GM20000 (cell line): ENCODE data around the gene LEF1.

Source experiments
- DNase-seq: peaks from one replicate; pipeline ENCODE4 v3.0.0; 2012; ENCODE audit warnings: low spot score
- CTCF ChIP-seq: IDR thresholded peaks from 2 replicates; pipeline ENCODE4 v1.5.1; 2012; ENCODE audit warnings: mild to moderate bottlenecking, control low read depth; ENCODE audit errors: extremely low read depth, missing control alignments

Gene LEF1

GRCh38 chr4:108103099-108103862 is 65.5 kb downstream of the LEF1 start:
- DNase-seq: no peak
- no peak for TF ChIP-seq CTCF

- no peak for TF ChIP-seq CTCF
- no peak for DNase-seq
These were observed 67.9 kb downstream of the LEF1 start for GRCh38 chr4:108100827-108101226.

- no peak for TF ChIP-seq CTCF
- DNase-seq: no peak
These were observed 68.9 kb downstream of the LEF1 start for GRCh38 chr4:108099838-108100237.

GRCh38 chr4:108097990-108098553 is 70.7 kb downstream of the LEF1 start:
- no peak for TF ChIP-seq CTCF

GRCh38 chr4:108094923-108095482 is 73.7 kb downstream of the LEF1 start:
- DNase-seq: no peak
- TF ChIP-seq CTCF: no peak

More at GRCh38 chr4:108097990-108098553, 70.7 kb downstream of the LEF1 start:
- no peak for DNase-seq

- TF ChIP-seq CTCF: no peak
- no peak for DNase-seq
These were observed 74.6 kb downstream of the LEF1 start for GRCh38 chr4:108094131-108094530.

- no peak for DNase-seq
- TF ChIP-seq CTCF: no peak
These were observed 76.4 kb downstream of the LEF1 start for GRCh38 chr4:108092288-108092687.
